H1 (cell line): ENCODE results near the gene PRKAR1B. TPM values are rescaled to one million over a fixed set of nuclear protein-coding genes. Genes with fewer than 3 reads are reported as not detected.

Source experiments
- POLR2A ChIP-seq, 2 experiments: IDR thresholded peaks; 1 replicate in 1 of 2; 2 replicates in 1 of 2; pipeline ENCODE4 v1.6.1; 2011; ENCODE audit warnings: low read depth in 2 of 2, low read length in 2 of 2, mild to moderate bottlenecking in 2 of 2; ENCODE audit errors: control extremely low read depth in 1 of 2
- polyA plus RNA-seq, 7 experiments: library from polyadenylated mRNA; depleted of rRNA in 3 of 7; stranded (reverse) in 5 of 7; unstranded in 2 of 7; fragments of >200 nt in 5 of 7; fragments of 200-250 nt in 2 of 7; gene quantifications; 1 replicate in 5 of 7; 2 replicates in 1 of 7; 4 replicates in 1 of 7; pipeline versions ENCODE4 v1.2.1 to v1.2.3, GENCODE V29; 2011 to 2013; ENCODE audit warnings: missing spikeins in 2 of 7, mixed read lengths in 2 of 7
- total RNA-seq: library from RNA; stranded (reverse); fragmentation: NEBNext Ultra II Directional; extraction: Animal tissue kit (Norgen Biotek cat#: 25700); gene quantifications from 2 replicates; pipeline ENCODE4 v1.2.1, GENCODE V29; 2021
- TF ChIP-seq, protein P1 (sequence below), 3 experiments: IDR thresholded peaks; 1 replicate in 2 of 3; 2 replicates in 1 of 3; pipeline versions ENCODE4 v1.5.1 to v1.6.1; 2011; ENCODE audit warnings: low read length in 3 of 3, mild to moderate bottlenecking in 3 of 3, inconsistent platforms in 2 of 3, low read depth in 1 of 3, moderate library complexity in 1 of 3; ENCODE audit not compliant: insufficient read depth in 1 of 3; ENCODE audit errors: control extremely low read depth in 1 of 3

PRKAR1B gene
- total and polyA plus RNA-seq, 2 of the 8 experiments (the other 6 are each of a cell fraction or from before 2014, with no cell fraction given) = 12.3 to 55.7 TPM

DNA sequence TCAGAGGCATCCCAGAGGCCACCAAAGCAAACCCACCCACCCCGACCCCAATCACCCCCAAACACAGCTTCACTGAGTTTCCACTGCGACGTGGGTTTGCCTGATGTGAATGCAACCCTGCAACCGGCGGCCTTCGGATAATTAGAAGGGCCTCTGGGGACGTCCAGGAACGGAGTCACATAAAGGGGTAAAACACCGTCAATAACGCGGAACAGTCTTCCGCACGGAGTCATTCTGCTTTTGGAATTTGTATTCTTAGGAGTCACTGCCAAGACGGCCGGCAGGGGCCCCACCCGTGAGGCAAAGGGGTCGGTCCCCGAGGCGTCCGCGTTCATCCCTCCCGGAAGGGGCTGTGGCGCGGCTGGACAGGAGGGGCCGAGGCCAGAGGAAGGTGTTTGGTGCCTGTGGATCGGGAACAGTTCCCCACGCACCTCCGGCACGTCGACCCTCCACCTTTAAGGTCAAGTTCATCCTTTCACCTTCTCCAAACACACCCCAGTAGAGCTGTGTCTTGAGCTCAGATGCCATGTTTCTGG is 170.7 kb downstream of the PRKAR1B start (continued):
- TF ChIP-seq, protein P1, sequence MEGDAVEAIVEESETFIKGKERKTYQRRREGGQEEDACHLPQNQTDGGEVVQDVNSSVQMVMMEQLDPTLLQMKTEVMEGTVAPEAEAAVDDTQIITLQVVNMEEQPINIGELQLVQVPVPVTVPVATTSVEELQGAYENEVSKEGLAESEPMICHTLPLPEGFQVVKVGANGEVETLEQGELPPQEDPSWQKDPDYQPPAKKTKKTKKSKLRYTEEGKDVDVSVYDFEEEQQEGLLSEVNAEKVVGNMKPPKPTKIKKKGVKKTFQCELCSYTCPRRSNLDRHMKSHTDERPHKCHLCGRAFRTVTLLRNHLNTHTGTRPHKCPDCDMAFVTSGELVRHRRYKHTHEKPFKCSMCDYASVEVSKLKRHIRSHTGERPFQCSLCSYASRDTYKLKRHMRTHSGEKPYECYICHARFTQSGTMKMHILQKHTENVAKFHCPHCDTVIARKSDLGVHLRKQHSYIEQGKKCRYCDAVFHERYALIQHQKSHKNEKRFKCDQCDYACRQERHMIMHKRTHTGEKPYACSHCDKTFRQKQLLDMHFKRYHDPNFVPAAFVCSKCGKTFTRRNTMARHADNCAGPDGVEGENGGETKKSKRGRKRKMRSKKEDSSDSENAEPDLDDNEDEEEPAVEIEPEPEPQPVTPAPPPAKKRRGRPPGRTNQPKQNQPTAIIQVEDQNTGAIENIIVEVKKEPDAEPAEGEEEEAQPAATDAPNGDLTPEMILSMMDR (IDR thresholded peaks at IDR 0.05; ENCODE audit: control extremely low read depth in 1 of 3, insufficient read depth in 1 of 3, low read depth in 1 of 3, low read length in 3 of 3) = no peak
- no peak for TF ChIP-seq POLR2A (IDR thresholded peaks at IDR 0.05; ENCODE audit: control extremely low read depth in 1 of 2, low read depth in 2 of 2, low read length in 2 of 2)
